ENCODE results near the gene SHB. TPM values are rescaled to one million over a fixed set of nuclear protein-coding genes. Genes with fewer than 3 reads are reported as not detected.

The SHB gene
- total RNA-seq, 1 experiment from 2014 or later = 27.1 TPM

- peak; percentile 51 for DNase-seq (ENCODE audit: low read depth)
Observed at GRCh38 chr9:38024036-38024681, 44.9 kb downstream of the SHB start.

GRCh38 chr9:38023661-38024035, 45.4 kb downstream of the SHB start:
- DNase-seq (ENCODE audit: low read depth) = no peak

DNA sequence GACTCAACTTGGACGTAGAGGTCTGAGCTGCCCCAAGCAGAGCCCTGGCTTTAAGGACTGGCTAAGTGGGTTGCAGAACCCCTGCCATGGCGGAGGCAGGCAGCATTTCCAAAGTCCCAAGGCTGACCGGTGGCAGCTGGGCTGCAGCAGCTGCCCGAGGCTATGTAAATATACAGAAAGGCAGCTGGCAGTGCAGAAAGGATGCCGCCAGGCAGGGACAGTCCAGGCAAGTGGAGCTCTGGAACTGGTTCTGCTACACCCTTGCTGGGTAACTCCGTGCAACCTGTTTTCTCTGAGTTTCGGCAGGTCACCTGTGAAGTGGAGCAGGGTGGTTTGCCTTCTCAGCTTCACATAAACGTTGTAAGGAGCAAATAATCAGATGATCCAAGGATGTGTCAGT, 46.0 kb downstream of the SHB start:
- DNase-seq (ENCODE audit: low read depth) = peak; percentile 64

GRCh38 chr9:38022203-38022895, 46.7 kb downstream of the SHB start:
- DNase-seq (ENCODE audit: low read depth) = no peak

GRCh38 chr9:38020151-38021076, 48.6 kb downstream of the SHB start:
- DNase-seq (ENCODE audit: low read depth) = no peak

DNA sequence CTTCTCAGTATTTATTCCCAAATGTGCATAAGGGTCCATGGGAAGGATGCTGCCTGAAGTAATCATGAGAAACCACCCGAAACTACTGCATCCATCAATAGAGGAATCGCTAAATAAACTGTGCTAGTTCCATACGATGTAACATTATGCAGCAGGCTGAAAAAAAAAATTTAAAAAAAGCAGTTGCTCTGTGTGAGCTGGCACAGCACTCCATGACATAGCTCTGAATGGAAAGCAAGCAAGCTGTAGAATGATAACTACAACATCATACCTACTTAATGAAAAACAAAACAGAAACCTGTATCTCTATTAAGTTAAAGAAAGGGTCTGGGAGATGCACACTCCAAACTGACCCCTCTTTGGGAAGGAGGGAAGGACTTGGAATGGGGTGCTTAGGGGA, 49.3 kb downstream of the SHB start:
- no peak for DNase-seq (ENCODE audit: low read depth)

GRCh38 chr9:38018958-38019602, 49.9 kb downstream of the SHB start:
- peak; percentile 87 for DNase-seq (ENCODE audit: low read depth)

- DNase-seq (ENCODE audit: low read depth) = no peak
Observed at GRCh38 chr9:38018241-38018957, 50.6 kb downstream of the SHB start.

GRCh38 chr9:38017885-38018186, 51.2 kb downstream of the SHB start:
- no peak for DNase-seq (ENCODE audit: low read depth)

- DNase-seq (ENCODE audit: low read depth) = peak; percentile 87
Observed at GRCh38 chr9:38017149-38017884, 51.7 kb downstream of the SHB start.

- peak; percentile 63 for DNase-seq (ENCODE audit: low read depth)
Observed at GRCh38 chr9:38016375-38017135, 52.5 kb downstream of the SHB start.

DNA sequence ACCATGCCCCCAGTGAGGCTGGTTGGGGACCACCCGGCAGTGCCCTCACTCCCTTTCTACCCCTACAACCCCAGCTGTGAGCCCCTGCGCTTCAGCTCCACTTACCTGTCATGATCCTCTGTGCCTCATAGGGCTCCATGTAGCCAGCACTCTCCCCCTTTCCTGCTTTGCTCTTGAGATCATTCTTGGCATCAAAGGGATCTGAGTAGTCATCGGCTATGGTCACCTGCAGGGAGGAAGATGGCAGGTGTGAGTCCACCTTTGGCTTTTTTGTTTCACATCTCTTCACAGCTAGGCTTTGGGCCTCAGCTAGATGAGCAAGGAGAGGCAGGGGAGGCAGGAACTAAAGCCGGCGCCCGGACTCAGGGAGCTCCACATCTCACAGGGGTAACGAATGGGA, 53.1 kb downstream of the SHB start:
- DNase-seq (ENCODE audit: low read depth) = no peak

- no peak for DNase-seq (ENCODE audit: low read depth)
Observed at GRCh38 chr9:38015266-38015665, 53.8 kb downstream of the SHB start.

GRCh38 chr9:38012767-38013450, 56.1 kb downstream of the SHB start:
- no peak for DNase-seq (ENCODE audit: low read depth)

DNA sequence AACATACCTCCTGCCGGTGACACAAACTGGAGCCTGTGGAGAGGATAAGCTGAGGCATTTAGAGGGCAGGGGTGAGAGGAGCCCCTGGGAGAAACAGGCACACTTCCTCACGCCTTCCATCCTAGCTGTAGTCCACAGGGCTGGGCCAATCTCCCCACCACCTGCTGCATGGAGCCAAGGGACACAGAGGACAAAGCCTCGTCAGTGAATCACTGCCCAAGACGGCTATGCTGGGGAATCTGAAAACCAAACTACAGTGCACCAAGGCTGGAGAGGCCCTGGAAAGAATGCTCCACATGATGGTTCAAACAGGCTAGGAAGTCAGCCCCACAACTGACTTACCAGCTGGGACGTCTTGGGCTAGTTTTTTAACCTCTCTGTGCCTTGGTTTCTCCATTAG, 57.0 kb downstream of the SHB start:
- DNase-seq (ENCODE audit: low read depth) = no peak

- DNase-seq (ENCODE audit: low read depth) = no peak
Observed at GRCh38 chr9:38010918-38011704, 57.9 kb downstream of the SHB start.

- no peak for DNase-seq (ENCODE audit: low read depth)
Observed at GRCh38 chr9:38009990-38010389, 59.0 kb downstream of the SHB start.

DNA sequence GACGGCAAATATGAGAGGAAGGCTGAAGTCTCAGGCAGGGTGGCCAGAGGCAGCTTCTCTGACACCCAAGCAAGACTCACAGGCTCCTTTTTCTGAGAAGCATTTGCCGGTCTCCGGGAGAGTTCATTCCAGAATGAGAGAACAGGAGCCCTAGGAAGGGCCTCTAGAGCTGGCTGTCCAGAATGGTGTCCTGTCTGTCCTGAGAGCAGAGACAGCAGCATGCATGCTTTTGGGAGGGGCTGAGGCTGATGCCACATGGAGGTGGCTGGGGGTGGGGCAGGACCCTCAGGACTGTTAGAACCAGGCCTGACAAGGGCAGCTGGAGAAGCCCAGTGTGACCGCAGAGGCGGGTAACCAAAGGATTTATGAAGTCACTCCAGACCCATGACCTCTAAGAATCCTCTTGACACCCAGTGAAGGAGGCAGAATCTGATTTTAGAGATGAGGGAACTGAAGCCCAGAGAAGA, 60.0 kb downstream of the SHB start:
- DNase-seq (ENCODE audit: low read depth) = peak; percentile 59

All from LHCN-M2 (cell line).